ENCODE measurements around the gene VCX3B.
"Not testable (repeated sequence)": the region's sequence is repeated elsewhere in the genome, so short reads cannot be mapped to it uniquely, and the experiment has no call there.

Gene VCX3B

DNA sequence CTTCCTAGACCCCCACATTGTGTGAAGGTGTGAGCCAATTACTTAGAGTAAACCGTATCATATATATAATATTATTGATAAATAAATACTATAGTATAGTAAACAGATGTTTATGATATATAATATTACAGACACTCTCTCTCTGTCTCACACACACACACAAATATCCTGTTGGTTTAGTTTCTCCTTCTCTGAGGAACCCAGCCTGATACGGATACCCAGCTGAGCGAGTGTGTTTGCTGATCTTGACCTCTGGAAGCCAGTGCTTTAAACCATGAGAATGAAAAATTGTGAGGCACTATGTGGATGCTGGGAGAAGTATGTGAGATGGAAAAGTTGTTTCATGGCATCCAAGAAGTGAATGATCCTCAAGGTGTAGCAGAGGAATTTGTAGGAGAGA lies at the start of gene VCX3B:
TSS of gene VCX3B (plus strand) at position 301 of the 400 bp plus-strand sequence. CDS start 621 bp downstream, outside the sequence.
- not testable (repeated sequence) for H3K4me3 Mint-ChIP-seq, ATAC-seq, DNase-seq, H3K27ac Mint-ChIP-seq, H3K9me3 Mint-ChIP-seq, H3K4me1 Mint-ChIP-seq, H3K27me3 Mint-ChIP-seq

DNA sequence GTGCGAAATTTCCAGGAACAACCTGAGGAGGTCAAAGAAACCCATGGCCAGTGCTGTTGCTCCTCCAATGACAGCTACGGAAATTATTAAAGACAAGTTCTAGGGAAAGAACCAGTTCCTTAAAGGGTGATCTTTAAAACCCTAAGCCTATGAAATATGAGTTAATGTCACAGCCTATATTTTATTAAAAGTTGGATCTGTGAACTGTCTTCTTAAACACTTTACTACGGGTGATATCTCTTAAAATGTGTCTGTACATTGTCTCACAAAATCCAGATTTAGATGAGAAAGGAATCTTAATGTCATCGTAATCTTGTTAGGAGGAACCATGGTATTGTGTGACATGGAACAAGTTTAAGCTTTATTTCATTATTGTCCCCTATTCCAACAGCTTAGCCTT lies 46.3 kb upstream of the VCX3B start:
- no peak for ATAC-seq
- no peak overlapping the region for H3K27ac Mint-ChIP-seq
- peaks cover 8 to 10% of the 10 kb centered on the region in 2 donors for H3K9me3 Mint-ChIP-seq
- H3K4me3 Mint-ChIP-seq: no peak overlapping the region
- no peaks in the 10 kb centered on the region for H3K27me3 Mint-ChIP-seq
- H3K4me1 Mint-ChIP-seq: no peaks in the 10 kb centered on the region
- DNase-seq: no peak

GRCh38 chrX:8424912-8425311 lies 39.7 kb upstream of the VCX3B start:
- no peak overlapping the region for H3K4me3 Mint-ChIP-seq
- ATAC-seq (no peak), DNase-seq (no peak)
- no peaks in the 10 kb centered on the region for H3K27me3 Mint-ChIP-seq
- peaks cover 6 to 9% of the 10 kb centered on the region in 2 donors for H3K9me3 Mint-ChIP-seq
- no peaks in the 10 kb centered on the region for H3K4me1 Mint-ChIP-seq
- H3K27ac Mint-ChIP-seq: no peak overlapping the region

- no peak for ATAC-seq
- no peak for DNase-seq
- H3K4me3 Mint-ChIP-seq: no peak overlapping the region
- H3K27ac Mint-ChIP-seq: no peak overlapping the region
- H3K4me1 Mint-ChIP-seq: no peaks in the 10 kb centered on the region
- H3K27me3 Mint-ChIP-seq: no peaks in the 10 kb centered on the region
- H3K9me3 Mint-ChIP-seq: peaks cover 0 to 8% of the 10 kb centered on the region in 2 donors
Measured at GRCh38 chrX:8429692-8430249, 34.9 kb upstream of the VCX3B start.

DNA sequence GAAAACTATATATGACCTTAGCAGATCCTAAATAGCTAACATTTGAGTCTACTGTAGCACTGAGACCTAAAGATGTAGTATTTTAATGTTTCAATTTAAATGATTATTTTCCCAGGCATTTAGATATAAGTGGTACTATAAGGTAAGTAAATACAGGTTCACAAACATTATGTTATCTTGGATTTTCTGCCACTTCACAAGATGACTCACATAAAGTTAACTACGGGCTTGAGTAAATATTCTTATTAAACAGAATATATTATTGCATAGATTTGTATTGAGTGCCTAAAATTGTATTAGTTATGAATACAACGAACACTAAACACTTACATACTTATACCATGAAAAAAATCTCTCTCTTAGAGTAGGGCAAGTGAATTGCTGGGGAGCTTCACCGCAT lies 34.2 kb upstream of the VCX3B start:
- ATAC-seq (no peak), DNase-seq (no peak)
- H3K9me3 Mint-ChIP-seq: peaks cover 0 to 8% of the 10 kb centered on the region in 2 donors
- H3K27me3 Mint-ChIP-seq: no peaks in the 10 kb centered on the region
- no peak overlapping the region for H3K4me3 Mint-ChIP-seq
- no peak overlapping the region for H3K27ac Mint-ChIP-seq
- no peaks in the 10 kb centered on the region for H3K4me1 Mint-ChIP-seq

GRCh38 chrX:8432396-8432795 lies 32.2 kb upstream of the VCX3B start:
- no peaks in the 10 kb centered on the region for H3K27me3 Mint-ChIP-seq
- no peaks in the 10 kb centered on the region for H3K4me1 Mint-ChIP-seq
- ATAC-seq: no peak
- no peak for DNase-seq
- H3K9me3 Mint-ChIP-seq: peaks cover 0 to 8% of the 10 kb centered on the region in 2 donors
- no peak overlapping the region for H3K27ac Mint-ChIP-seq
- H3K4me3 Mint-ChIP-seq: no peak overlapping the region

GRCh38 chrX:8433109-8434062 lies 31.2 kb upstream of the VCX3B start:
- DNase-seq (no peak), ATAC-seq (no peak)
- Mint-ChIP-seq H3K4me1 (no peaks in the 10 kb centered on the region), H3K9me3 (peaks cover 0 to 8% of the 10 kb centered on the region in 2 donors), H3K27ac (no peak overlapping the region), H3K27me3 (no peaks in the 10 kb centered on the region), H3K4me3 (no peak overlapping the region)

DNA sequence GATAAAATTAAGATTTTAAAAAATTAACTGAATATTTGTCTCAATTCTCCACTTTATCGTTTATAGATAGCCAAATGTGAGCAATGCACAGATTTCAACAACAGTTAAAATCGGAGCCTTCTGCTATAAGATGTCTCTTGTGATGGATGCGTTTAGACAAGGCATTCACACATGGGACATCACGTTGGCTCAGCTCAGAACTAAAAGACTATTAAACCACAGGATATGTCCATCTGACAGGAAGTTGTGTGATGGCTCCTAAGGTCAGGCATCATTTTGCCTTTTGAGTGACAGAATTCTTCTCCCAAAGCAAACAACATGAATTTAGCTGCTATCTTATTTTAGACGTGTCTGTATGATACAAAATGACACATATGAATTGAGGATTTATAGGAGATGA lies 17.3 kb upstream of the VCX3B start:
- Mint-ChIP-seq H3K27me3 (no peaks in the 10 kb centered on the region), H3K27ac (no peak overlapping the region), H3K4me3 (no peak overlapping the region), H3K4me1 (no peaks in the 10 kb centered on the region), H3K9me3 (peaks cover 0 to 10% of the 10 kb centered on the region in 2 donors)
- ATAC-seq (no peak), DNase-seq (no peak)

DNA sequence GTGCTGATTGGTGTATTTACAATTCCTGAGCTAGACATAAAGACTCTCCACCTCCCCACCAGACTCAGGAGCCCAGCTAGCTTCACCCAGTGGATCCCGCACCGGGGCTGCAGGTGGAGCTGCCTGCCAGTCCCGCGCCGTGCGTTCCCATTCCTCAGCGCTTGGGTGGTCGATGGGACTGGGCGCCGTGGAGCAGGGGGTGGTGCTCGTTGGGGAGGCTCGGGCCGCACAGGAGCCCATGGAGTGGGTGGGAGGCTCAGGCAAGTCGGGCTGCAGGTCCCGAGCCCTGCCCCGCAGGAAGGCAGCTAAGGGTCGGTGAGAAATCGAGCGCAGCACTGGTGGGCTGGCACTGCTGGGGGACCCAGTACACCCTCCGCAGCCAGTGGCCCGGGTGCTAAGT lies 12.3 kb upstream of the VCX3B start:
- DNase-seq, H3K4me1 Mint-ChIP-seq, H3K4me3 Mint-ChIP-seq, ATAC-seq, H3K9me3 Mint-ChIP-seq, H3K27me3 Mint-ChIP-seq, H3K27ac Mint-ChIP-seq: not testable (repeated sequence)

- Mint-ChIP-seq H3K9me3 (peaks cover 0 to 10% of the 10 kb centered on the region in 2 donors), H3K27me3 (no peaks in the 10 kb centered on the region), H3K4me1 (no peaks in the 10 kb centered on the region), H3K4me3 (no peak overlapping the region), H3K27ac (no peak overlapping the region)
- ATAC-seq (no peak), DNase-seq (no peak)
Measured at GRCh38 chrX:8453611-8454010, 11.0 kb upstream of the VCX3B start.

GRCh38 chrX:8455557-8455956 lies 9.1 kb upstream of the VCX3B start:
- Mint-ChIP-seq H3K4me3 (no peak overlapping the region), H3K27ac (no peak overlapping the region), H3K4me1 (no peaks in the 10 kb centered on the region), H3K27me3 (no peaks in the 10 kb centered on the region), H3K9me3 (peaks cover 0 to 16% of the 10 kb centered on the region in 2 donors)
- ATAC-seq (no peak), DNase-seq (no peak)

GRCh38 chrX:8462488-8462887 lies 2.1 kb upstream of the VCX3B start:
- DNase-seq (no peak), ATAC-seq (no peak)
- Mint-ChIP-seq H3K27me3 (no peaks in the 10 kb centered on the region), H3K9me3 (peaks cover 0 to 7% of the 10 kb centered on the region in 2 donors), H3K4me1 (no peaks in the 10 kb centered on the region), H3K27ac (no peak overlapping the region), H3K4me3 (no peak overlapping the region)

DNA sequence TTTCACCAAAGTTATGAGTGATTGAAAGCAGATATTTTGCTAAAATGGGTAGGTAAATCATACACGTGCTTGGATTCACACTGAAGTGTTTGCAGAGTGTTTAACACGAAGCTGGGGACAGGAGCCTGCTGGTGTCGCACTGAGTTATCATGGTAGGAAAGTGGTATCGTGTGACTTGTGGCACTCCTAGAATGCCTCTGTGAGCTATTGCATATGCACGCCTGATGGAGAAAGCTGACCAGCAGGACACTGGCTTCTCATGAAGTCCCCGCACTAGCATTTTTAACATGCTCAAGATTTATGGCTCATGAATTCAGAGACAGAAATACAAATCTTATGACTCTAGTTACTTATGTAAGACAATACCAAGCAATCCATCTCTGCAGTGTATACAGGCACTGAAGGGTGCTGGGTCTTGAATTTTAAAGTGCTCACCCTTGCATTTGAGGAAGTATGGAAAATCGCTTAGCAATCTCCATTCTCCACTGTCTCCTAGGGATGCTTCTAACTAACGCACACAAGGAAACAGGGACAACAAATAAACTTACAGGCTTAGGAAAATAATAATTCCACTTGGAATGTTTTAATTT lies 19.8 kb downstream of the VCX3B start:
- Mint-ChIP-seq H3K4me3 (no peak overlapping the region), H3K9me3 (peaks cover 8 to 10% of the 10 kb centered on the region in 2 donors), H3K27ac (no peak overlapping the region), H3K4me1 (no peaks in the 10 kb centered on the region), H3K27me3 (no peaks in the 10 kb centered on the region)
- ATAC-seq: no peak
- DNase-seq: no peak

- H3K9me3 Mint-ChIP-seq, DNase-seq, H3K4me1 Mint-ChIP-seq, H3K27me3 Mint-ChIP-seq, H3K4me3 Mint-ChIP-seq, H3K27ac Mint-ChIP-seq, ATAC-seq: not testable (repeated sequence)
Measured at GRCh38 chrX:8495036-8495435, 30.4 kb downstream of the VCX3B start.

DNA sequence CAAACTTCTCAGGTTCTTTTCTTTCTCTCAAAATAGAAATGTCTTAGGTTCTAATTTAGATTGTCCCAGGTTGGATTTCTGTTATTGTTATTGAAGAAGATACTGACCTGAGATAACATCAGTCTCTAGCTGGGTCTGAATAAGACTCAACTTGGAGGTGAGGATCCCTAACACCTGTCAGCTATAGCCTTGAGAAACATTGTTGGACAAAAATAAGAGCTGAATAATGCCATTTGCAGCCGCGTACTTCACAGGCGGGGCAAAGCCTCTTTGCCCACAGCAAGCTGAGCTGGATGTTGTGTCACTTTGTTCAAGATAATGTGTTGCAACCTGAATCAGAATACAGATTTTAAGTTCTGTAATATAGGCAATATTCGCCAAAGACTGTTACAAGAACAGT lies 35.6 kb downstream of the VCX3B start:
- no peaks in the 10 kb centered on the region for H3K9me3 Mint-ChIP-seq
- DNase-seq (no peak), ATAC-seq (no peak)
- no peaks in the 10 kb centered on the region for H3K4me1 Mint-ChIP-seq
- no peaks in the 10 kb centered on the region for H3K27me3 Mint-ChIP-seq
- H3K27ac Mint-ChIP-seq: no peak overlapping the region
- no peak overlapping the region for H3K4me3 Mint-ChIP-seq

DNA sequence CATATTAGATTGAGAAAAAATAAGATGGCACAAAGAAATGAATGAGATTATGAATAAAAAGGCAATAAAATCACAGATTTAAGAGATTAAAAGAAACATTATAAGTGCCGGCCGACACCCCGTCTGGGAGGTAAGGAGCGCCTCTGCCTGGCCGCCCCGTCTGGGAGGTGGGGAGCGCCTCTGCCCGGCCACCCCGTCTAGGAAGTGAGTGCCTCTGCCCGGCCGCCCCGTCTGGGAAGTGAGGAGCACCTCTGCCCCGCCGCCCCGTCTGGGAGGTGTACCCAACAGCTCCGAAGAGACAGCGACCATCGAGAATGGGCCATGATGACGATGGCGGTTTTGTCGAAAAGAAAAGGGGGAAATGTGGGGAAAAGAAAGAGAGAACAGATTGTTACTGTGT lies 37.5 kb downstream of the VCX3B start:
- H3K27me3 Mint-ChIP-seq, H3K27ac Mint-ChIP-seq, H3K9me3 Mint-ChIP-seq, DNase-seq, H3K4me1 Mint-ChIP-seq, ATAC-seq, H3K4me3 Mint-ChIP-seq: not testable (repeated sequence)
